BE2C (cell line): ENCODE measurements around the gene CAMTA1.

Experiments used
- DNase-seq: peaks from one replicate; pipeline ENCODE4 v3.0.0-alpha.2; 2020
- H3K27me3 ChIP-seq: fragments of 250-450 bp; sonication (Bioruptor Pico); 2 replicates; pipeline ENCODE4 v1.5.1; 2020; ENCODE audit warnings: mild to moderate bottlenecking
- H3K36me3 ChIP-seq: fragments of 250-450 bp; sonication (Bioruptor Pico); 2 replicates; pipeline ENCODE4 v1.5.1; 2020; ENCODE audit warnings: mild to moderate bottlenecking
- H3K4me1 ChIP-seq: fragments of 250-450 bp; sonication (Bioruptor Pico); 2 replicates; pipeline ENCODE4 v1.5.1; 2020
- H3K4me3 ChIP-seq: 2 replicates; pipeline ENCODE4 v1.5.1; 2011; ENCODE audit warnings: low read depth, low read length
- H3K9me3 ChIP-seq: fragments of 250-450 bp; sonication (Bioruptor Pico); 2 replicates; pipeline ENCODE4 v1.5.1; 2020
- CTCF ChIP-seq: IDR thresholded peaks from 2 replicates; pipeline ENCODE4 v1.5.1; 2012; ENCODE audit warnings: mild to moderate bottlenecking, low read depth, low read length

CAMTA1 gene

GRCh38 chr1:7390604-7391000 is 605.3 kb downstream of the CAMTA1 start:
- H3K36me3 ChIP-seq, result no peaks in the 10 kb centered on the region
- DNase-seq, result no peak

GRCh38 chr1:7393136-7393535 is 607.9 kb downstream of the CAMTA1 start:
- no peaks in the 10 kb centered on the region for H3K9me3 ChIP-seq
- no peak for TF ChIP-seq CTCF
- DNase-seq, result no peak

More at GRCh38 chr1:7390604-7391000, 605.3 kb downstream of the CAMTA1 start:
- H3K27me3 ChIP-seq, result no peaks in the 10 kb centered on the region
- no peak overlapping the region for H3K4me3 ChIP-seq
- H3K4me1 ChIP-seq, result peaks cover 14% of the 10 kb centered on the region
- H3K9me3 ChIP-seq, result no peaks in the 10 kb centered on the region
- no peak for TF ChIP-seq CTCF

GRCh38 chr1:7395251-7395650 is 610.0 kb downstream of the CAMTA1 start:
- no peaks in the 10 kb centered on the region for H3K36me3 ChIP-seq
- no peaks in the 10 kb centered on the region for H3K4me1 ChIP-seq
- TF ChIP-seq CTCF, result no peak
- no peak overlapping the region for H3K4me3 ChIP-seq
- no peaks in the 10 kb centered on the region for H3K9me3 ChIP-seq
- no peak for DNase-seq
- no peaks in the 10 kb centered on the region for H3K27me3 ChIP-seq

More at GRCh38 chr1:7393136-7393535, 607.9 kb downstream of the CAMTA1 start:
- H3K36me3 ChIP-seq, result no peaks in the 10 kb centered on the region
- no peak overlapping the region for H3K4me3 ChIP-seq
- H3K27me3 ChIP-seq, result no peaks in the 10 kb centered on the region
- H3K4me1 ChIP-seq, result peaks cover 14% of the 10 kb centered on the region

GRCh38 chr1:7398982-7399381 is 613.7 kb downstream of the CAMTA1 start:
- Histone ChIP-seq H3K36me3 (no peaks in the 10 kb centered on the region), H3K4me3 (no peak overlapping the region), H3K4me1 (no peaks in the 10 kb centered on the region), H3K9me3 (no peaks in the 10 kb centered on the region), H3K27me3 (no peaks in the 10 kb centered on the region)
- TF ChIP-seq CTCF, result no peak
- DNase-seq, result no peak

GRCh38 chr1:7399514-7400125 is 614.4 kb downstream of the CAMTA1 start:
- no peak for DNase-seq
- Histone ChIP-seq H3K27me3 (no peaks in the 10 kb centered on the region), H3K4me3 (no peak overlapping the region), H3K9me3 (no peaks in the 10 kb centered on the region), H3K4me1 (no peaks in the 10 kb centered on the region), H3K36me3 (no peaks in the 10 kb centered on the region)
- TF ChIP-seq CTCF, result no peak

- no peak for DNase-seq
- no peak overlapping the region for H3K4me3 ChIP-seq
- TF ChIP-seq CTCF, result no peak
- H3K9me3 ChIP-seq, result no peaks in the 10 kb centered on the region
- no peaks in the 10 kb centered on the region for H3K4me1 ChIP-seq
- H3K36me3 ChIP-seq, result no peaks in the 10 kb centered on the region
- H3K27me3 ChIP-seq, result no peaks in the 10 kb centered on the region
Observed at GRCh38 chr1:7400566-7400965, 615.3 kb downstream of the CAMTA1 start.
